Tibial nerve (tissue), 3 donors: ENCODE data around the gene TCP11.

Experiments
- POLR2A ChIP-seq, 2 donors: fragments of 450-650 bp; IDR thresholded peaks; one replicate each; pipeline ENCODE4 v1.6.1; 2017; ENCODE audit warnings: antibody characterized with exemption in 2 of 2, mild to moderate bottlenecking in 2 of 2, moderate library complexity in 2 of 2
- TF ChIP-seq, protein P1 (sequence below), 5 experiments: fragments of 200-600 bp in 3 of 5; fragments of 450-650 bp in 2 of 5; sonication (generic) in 3 of 5; IDR thresholded peaks; one replicate each; pipeline ENCODE4 v1.5.1; 2016 to 2019; ENCODE audit warnings: antibody characterized with exemption in 5 of 5, mild to moderate bottlenecking in 3 of 5, moderate library complexity in 2 of 5

DNA sequence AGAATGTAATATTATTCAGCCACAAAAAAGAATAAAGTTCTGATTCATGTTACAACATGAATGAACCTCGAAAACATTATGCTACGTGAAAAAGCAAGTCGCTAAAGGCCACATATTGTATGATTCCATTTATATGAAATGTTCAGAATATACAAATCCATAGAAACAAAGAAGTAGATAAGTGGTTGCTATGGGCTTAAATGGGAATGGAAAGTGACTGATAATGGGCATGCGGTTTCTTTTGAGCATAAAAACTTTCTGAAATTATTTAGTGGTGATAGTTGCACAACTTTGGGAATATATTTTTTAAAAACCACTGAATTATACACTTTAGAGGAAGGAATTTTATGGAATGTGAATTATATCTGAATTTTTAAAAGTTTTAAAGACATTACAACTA, 33.4 kb upstream of the TCP11 start:
- TF ChIP-seq, protein P1, sequence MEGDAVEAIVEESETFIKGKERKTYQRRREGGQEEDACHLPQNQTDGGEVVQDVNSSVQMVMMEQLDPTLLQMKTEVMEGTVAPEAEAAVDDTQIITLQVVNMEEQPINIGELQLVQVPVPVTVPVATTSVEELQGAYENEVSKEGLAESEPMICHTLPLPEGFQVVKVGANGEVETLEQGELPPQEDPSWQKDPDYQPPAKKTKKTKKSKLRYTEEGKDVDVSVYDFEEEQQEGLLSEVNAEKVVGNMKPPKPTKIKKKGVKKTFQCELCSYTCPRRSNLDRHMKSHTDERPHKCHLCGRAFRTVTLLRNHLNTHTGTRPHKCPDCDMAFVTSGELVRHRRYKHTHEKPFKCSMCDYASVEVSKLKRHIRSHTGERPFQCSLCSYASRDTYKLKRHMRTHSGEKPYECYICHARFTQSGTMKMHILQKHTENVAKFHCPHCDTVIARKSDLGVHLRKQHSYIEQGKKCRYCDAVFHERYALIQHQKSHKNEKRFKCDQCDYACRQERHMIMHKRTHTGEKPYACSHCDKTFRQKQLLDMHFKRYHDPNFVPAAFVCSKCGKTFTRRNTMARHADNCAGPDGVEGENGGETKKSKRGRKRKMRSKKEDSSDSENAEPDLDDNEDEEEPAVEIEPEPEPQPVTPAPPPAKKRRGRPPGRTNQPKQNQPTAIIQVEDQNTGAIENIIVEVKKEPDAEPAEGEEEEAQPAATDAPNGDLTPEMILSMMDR (IDR thresholded peaks at IDR 0.05): no peak
- TF ChIP-seq POLR2A (IDR thresholded peaks at IDR 0.05): no peak
